H1 (cell line): ENCODE measurements around the gene CLASP2. TPM values are rescaled to one million over a fixed set of nuclear protein-coding genes. Genes with fewer than 3 reads are reported as not detected.

Experiments
- CHD7 ChIP-seq: fragments of 300-600 bp; sonication (generic); IDR thresholded peaks from 2 replicates; pipeline ENCODE4 v1.7.1; 2012; ENCODE audit warnings: low read length, moderate library complexity, mild to moderate bottlenecking, inconsistent platforms; ENCODE audit not compliant: insufficient replicate concordance
- polyA plus RNA-seq, 7 experiments: library from polyadenylated mRNA; depleted of rRNA in 3 of 7; stranded (reverse) in 5 of 7; unstranded in 2 of 7; fragments of >200 nt in 5 of 7; fragments of 200-250 nt in 2 of 7; gene quantifications; 1 replicate in 5 of 7; 2 replicates in 1 of 7; 4 replicates in 1 of 7; pipeline versions ENCODE4 v1.2.1 to v1.2.3, GENCODE V29; 2011 to 2013; ENCODE audit warnings: missing spikeins in 2 of 7, mixed read lengths in 2 of 7
- total RNA-seq: library from RNA; stranded (reverse); fragmentation: NEBNext Ultra II Directional; extraction: Animal tissue kit (Norgen Biotek cat#: 25700); gene quantifications from 2 replicates; pipeline ENCODE4 v1.2.1, GENCODE V29; 2021

CLASP2 gene
- total and polyA plus RNA-seq, 2 of the 8 experiments (the other 6 are each of a cell fraction or from before 2014, with no cell fraction given) = 21.7 to 58.0 TPM

DNA sequence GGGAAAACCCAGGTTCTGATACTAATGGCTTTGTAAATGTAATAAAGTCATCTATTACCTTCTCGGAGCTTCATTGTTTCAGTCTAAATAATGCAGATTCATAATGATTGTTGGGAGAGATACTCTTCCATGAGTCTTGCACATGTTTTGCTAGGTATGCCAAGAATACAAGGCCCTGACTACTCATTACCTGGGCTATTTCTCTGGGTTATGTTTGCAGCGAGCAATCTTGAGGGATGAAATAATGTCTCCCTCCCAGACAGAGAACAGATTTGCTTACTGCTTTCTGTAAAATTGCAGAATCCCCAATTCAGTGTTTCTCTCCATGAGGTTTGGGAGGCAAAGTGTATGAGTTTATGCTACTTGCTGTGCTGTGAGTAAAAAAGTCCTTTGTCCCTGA is 6.2 kb upstream of the CLASP2 start (continued):
- TF ChIP-seq CHD7 = no peak
